GM13976 (cell line): ENCODE data around the gene SMAD2.

Experiments
- DNase-seq: peaks from one replicate; pipeline ENCODE4 v3.0.0; 2012; ENCODE audit warnings: low spot score
- CTCF ChIP-seq: IDR thresholded peaks from 2 replicates; pipeline ENCODE4 v1.5.1; 2012; ENCODE audit warnings: borderline replicate concordance, mild to moderate bottlenecking; ENCODE audit not compliant: insufficient read depth; ENCODE audit errors: extremely low read depth, missing control alignments, control extremely low read depth
- in situ Hi-C: fragments of 300-500 bp; cut with MboI; formaldehyde crosslinking; loops from one replicate; pipeline ENCODE4 v1.12.0; 2022; ENCODE audit warnings: low sequenced_read_pairs, mixed read lengths, inconsistent platforms; ENCODE audit not compliant: unreplicated experiment

Gene SMAD2

DNA sequence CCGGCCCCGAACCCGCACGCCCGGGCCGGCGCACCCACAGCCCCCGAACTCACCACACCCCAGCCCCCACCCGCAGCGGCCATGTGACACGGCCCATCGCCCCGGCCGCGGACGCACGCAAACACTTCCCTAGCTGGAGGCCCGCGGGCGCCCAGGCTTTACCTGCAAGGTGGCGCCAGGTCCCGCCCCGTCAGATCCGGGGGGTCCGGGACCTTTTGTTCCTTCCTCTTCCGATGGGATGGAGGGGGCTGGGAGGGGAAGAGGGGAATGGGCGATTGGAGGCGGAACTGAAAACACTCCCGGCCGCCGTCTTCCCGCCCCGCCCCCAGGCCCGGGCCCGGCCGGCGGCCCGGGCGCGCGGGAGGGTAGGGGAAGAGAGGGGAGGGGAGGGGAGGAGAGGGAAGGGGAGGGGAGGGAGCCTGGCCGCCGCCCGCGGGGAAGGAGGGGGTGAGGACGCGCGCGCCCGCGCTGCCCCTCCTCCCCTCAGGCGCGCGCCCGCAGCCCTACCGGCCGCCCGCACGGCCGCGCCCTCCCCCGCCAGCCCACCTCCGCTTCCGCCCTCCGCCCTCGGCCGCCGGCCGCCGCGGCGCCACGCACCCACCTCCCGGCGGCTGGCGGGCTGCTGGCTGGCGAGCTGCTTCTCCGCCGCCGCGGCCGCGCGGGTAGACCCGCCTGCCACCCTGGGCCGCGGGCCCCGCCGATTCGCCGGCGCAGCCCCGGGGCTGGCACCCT, at the start of gene SMAD2:
SMAD2 (minus strand) TSS at position 461 of the 732 bp plus-strand sequence. CDS start 33,903 bp downstream, outside the sequence.
- no peak for TF ChIP-seq CTCF
- in situ Hi-C loops: no loop called here
- DNase-seq: peak; percentile 80

DNA sequence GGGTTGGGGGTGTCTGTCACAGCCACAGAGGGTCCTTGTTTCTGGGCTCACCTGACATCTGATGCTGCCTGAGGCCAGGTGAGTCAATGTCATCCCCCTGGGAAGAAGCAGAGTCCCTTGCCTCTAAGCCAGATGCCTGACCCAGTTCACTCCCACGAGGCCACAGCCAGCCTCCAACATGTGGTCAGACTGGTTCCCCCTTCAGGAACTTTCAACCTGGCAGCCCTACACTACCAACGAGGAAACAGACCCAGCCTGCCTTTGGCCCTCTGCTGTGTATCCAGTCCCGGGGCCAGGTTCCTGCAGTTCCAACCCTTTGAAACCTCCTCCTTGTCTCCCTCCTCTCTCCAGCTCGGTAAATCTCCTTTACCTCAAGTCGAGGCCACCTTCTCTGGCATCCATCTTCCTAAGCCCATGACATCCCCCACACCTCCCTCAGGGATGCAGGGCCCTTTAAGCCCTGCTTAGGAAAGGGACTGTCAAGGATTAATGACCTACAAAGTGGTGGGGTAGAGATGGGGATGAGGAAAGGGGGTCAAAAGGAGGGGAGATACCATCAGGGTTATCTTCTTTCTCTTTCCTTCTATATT, 49.2 kb upstream of the SMAD2 start:
- DNase-seq: no peak
- no peak for TF ChIP-seq CTCF
- in situ Hi-C loops: no loop called here

GRCh38 chr18:47978603-47979002, 48.1 kb upstream of the SMAD2 start:
- no peak for TF ChIP-seq CTCF
- in situ Hi-C loops: no loop called here
- no peak for DNase-seq

DNA sequence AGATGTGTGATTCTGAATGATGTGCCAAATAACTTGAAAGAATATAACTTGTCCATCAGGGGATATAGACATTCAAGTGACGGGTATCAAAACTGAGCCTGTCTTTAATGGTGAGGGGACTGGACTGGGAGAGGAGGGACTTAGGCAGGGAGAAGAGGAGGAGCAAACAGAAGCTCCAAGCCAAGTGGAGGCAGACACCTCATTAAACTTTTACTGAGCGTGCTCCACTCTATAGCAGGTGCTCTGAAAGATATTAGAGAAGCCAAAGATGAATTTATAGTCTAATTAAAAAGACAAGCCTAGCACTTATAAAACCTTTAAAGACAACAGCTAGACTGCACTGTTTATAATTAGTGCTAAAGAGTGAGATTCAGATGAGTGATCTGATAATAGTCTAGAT, 47.7 kb upstream of the SMAD2 start:
- DNase-seq: no peak
- no peak for TF ChIP-seq CTCF

GRCh38 chr18:47975701-47976100, 45.2 kb upstream of the SMAD2 start:
- in situ Hi-C loops: no loop called here

More for the DNA sequence above, 47.7 kb upstream of the SMAD2 start:
- in situ Hi-C loops: no loop called here

DNA sequence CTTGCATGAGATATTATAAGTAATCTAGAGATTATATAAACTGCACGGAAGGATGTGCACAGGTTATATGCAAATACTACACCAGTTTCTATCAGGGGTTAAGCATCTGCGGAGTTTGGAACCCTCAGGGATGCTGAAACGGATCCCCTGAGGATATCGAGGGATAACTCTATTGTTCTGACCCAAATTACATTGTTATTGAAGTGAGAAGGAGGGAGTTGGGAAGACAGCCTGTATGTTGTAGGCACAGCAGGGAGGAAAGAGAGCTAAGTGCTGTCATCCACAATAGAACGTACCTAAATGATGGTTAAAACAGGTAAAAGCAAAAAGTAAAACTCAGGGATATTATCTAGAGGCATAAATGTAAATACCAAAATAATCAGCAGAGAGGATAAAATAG, 44.6 kb upstream of the SMAD2 start:
- no peak for DNase-seq
- in situ Hi-C loops: no loop called here
- no peak for TF ChIP-seq CTCF

More at GRCh38 chr18:47975701-47976100, 45.2 kb upstream of the SMAD2 start:
- DNase-seq: no peak
- no peak for TF ChIP-seq CTCF
